ENCODE data around the gene HMX3.

HMX3 gene

DNA sequence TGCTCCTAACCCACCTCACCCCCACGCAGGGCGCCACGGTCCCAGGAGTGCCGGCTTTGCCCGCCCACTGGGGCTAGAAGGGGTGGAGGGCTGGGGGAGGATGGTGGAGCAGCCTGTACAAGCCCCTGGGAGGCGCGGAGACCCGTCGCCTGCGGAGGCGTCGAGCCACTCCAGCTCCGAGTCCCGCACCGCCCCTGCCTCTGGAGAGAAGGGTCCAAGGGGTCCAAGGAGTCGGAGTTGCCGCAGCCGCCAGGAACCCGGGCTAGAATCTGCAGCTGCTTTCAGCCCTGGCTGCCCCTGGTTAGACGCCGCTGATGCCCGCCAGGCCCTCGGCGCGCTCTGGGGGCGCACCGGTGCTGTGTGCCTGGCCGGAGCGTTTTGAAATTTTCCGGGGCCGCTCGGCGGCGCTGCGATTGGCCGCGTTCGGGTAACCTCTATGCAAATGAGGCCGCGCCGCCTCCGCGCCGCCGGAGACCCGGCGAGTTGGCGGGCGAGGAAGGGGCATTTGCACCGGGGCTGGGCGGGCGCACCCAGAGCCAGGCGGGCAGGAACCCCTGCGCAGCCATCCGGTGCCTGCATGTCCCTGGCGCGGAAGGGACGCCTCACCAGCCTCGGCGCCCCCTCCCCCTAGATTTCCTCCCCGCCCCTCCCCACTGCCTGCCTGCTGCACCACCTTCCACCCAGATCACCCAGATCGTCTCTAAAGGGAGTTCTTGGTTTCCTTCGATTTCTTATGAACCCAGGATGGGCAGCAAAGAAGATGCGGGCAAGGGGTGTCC lies 12.1 kb downstream of the HMX3 start, which contains the start of gene HMX2:
Gene HMX2, plus strand, starts transcription at position 502 of the 779 bp plus-strand sequence. Its CDS starts 243 bp downstream, at position 745.
- no peak for DNase-seq (ENCODE audit: low read depth in 3 of 3)

DNA sequence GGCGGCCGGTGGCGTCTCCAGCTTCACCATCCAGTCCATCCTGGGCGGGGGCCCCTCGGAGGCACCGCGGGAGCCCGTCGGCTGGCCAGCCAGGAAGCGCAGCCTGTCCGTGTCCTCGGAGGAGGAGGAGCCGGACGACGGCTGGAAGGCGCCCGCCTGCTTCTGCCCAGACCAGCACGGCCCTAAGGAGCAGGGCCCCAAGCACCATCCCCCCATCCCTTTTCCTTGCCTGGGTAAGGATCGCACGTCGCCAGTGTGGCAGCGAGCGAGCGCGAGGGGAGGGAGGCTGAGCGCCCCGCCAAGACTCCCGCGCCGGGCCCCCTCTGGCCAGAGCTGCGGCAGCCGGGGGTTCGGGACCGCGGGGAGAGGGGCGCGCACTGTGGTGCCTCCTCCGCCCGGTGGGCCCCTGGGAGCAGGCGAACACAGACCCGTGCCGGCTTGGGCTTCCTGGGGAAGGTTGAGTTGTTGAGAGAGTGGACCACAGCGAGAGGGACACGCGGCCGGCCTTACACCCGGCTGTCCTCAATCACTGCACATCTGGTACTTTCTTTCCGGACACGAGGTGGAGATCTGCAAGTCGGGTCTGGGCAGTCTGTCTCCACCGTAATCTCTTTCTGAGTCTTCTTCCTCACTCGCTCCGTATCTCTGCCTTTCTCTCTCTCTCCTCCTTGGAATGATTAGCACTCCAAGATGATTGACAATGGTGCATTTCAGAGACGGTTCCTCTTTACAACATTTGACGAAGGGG lies 12.8 kb downstream of the HMX3 start:
- DNase-seq (ENCODE audit: low read depth in 3 of 3): no peak

DNA sequence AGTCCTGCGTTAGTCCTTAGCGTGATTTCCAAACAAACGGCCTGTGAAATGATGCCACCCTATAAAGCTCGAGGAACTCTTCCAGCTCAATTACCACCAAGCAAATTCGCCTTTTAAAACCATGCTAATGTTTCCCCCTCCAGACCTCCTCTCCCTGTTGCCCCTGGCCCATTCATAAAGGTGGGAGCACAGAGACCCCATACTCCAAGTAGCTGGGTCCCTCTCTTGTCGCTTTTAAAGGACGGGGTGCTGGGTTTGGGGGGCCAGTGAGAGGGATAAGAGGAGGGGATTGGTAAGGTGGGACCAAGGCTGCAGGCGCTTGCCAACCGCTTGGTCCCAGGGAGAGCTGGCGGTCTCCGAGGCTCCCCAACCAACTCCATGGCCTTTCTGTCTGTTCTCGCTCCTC lies 13.4 kb downstream of the HMX3 start:
- no peak for DNase-seq (ENCODE audit: low read depth in 3 of 3)

DNA sequence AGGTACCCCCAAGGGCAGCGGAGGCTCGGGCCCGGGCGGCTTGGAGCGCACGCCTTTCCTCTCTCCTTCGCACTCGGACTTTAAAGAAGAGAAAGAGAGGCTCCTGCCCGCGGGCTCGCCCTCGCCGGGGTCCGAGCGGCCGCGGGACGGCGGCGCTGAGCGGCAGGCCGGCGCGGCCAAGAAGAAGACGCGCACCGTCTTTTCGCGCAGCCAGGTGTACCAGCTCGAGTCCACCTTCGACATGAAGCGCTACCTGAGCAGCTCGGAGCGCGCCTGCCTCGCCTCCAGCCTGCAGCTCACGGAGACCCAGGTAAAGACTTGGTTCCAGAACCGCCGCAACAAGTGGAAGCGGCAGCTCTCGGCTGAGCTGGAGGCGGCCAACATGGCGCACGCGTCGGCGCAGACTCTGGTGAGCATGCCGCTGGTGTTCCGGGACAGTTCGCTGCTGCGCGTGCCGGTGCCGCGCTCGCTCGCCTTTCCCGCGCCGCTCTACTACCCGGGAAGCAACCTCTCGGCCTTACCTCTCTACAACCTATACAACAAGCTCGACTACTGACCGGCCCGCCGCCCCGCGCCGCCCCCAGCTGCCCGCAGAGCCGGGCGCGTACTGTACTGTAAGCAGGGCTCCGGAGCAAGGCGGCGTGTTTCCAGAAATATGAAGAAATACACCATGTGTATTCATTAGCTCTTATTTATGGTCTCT lies 13.9 kb downstream of the HMX3 start:
- DNase-seq (ENCODE audit: low read depth in 3 of 3): no peak

DNA sequence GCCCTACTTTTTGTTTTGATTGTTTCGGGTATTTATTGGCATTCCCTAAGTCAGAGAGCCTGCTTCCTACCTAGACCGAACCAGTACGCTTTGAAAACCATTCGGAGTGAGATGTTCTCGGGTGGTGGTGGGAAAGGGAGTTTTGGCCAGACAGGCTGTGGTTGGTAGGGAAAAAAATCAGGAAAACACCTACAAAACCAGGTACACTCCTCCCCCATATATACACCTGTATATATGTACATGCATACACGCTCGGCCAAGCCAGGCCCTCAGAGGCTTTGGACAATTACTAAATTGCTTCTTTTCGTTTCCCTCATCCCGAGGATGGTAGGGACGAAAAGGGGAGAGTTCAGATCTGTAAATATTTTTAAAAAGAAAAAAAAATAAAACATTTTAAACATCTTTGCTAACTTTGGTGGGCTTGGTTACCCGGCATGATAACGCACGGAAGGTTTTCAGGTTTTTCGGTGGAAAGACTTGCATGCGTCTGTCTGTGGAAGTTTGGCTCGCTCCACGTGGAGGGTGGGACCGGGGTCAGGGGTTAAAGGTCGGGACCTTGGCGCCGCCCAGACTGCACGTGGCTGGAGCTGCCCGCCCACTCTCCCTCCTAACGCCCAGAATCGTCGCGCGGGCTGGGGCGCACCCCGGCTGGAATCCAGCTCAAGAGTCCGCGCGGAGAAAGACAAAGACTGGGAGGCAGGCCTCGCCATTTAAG lies 14.7 kb downstream of the HMX3 start:
- DNase-seq (ENCODE audit: low read depth in 3 of 3): no peak

DNA sequence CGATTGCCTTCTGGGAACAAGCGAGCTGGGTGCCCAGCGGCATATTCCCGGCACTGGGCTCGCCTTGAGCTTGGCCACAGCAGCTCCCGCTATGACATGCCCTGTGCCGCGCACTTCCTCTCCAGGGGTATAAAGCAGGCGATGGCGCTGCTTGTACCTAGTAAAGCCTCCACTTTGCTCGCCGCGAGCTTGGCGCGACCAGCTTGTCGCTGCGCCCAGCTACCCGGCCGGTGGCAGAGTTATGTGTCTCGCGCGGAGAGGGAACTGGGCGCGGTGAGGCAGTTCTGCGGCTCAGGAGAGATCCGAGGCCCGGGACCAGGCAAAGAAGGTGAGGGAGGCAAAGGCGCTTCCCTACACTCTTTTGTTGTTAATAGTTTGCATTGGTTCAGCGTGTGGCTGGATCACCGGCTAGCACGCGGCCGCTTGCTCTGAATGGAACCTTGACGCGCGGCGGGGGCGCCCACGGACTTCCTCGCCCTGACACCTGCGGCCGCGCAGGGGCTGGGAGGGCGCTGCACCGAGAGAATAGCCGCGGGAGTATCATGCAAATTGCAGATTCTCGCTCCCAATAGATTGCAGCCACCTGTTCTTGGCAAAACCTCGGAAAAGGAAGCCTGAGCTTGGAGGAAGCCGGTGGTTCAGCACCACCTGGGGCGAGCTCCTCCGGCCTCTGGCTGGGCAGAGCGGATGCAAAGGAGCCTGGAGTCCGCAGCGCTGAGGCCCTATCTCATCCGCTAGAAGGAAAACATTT lies 15.4 kb downstream of the HMX3 start:
- no peak for DNase-seq (ENCODE audit: low read depth in 3 of 3)

DNA sequence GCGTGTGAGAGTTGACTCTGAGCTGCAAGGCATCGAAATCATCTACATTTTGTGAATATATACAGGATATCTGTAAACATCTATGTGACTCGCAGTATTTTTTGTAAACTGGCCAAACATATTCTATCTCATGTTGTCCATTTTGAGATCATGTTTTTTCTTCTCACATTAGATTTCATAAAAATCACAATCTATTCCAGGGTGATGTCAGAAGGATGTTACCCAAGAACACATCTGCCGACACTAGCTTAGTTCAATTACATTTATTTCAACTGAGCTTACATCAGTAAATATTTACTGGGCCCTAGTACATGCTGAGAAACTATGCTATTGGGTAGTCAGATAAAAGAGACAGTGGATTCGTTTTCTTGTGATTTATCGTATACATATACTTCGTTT lies 16.0 kb downstream of the HMX3 start:
- DNase-seq (ENCODE audit: low read depth in 3 of 3): no peak

DNA sequence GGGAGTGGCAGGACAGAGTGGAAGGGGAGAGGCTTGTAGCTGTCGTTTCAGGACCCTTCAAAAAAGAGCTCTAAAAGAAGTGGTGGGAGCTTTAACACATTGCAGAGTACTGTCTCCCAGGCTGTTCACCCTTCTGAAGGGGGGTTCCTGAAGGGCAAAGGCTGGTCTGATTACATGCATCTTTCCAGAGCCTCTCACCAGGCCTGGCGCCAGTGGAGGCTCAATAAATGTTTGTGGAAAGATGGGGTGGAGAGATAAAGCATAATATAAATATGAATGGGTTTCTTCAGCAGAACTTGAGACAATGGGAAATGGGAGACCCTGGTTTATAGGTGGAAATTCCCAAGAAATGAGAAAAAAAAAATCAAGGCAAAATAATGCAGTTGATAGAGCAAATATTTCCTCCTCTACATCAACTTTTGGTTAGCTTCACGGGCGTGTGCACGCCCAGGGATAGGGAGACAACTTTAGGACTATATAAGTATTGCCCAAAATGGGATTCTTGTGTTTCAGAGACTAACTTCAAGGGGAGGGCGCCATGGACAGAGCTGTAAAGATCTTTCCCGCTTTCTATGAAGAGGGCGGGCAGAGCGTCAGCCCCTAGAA lies 17.8 kb downstream of the HMX3 start:
- DNase-seq (ENCODE audit: low read depth in 3 of 3): no peak

DNA sequence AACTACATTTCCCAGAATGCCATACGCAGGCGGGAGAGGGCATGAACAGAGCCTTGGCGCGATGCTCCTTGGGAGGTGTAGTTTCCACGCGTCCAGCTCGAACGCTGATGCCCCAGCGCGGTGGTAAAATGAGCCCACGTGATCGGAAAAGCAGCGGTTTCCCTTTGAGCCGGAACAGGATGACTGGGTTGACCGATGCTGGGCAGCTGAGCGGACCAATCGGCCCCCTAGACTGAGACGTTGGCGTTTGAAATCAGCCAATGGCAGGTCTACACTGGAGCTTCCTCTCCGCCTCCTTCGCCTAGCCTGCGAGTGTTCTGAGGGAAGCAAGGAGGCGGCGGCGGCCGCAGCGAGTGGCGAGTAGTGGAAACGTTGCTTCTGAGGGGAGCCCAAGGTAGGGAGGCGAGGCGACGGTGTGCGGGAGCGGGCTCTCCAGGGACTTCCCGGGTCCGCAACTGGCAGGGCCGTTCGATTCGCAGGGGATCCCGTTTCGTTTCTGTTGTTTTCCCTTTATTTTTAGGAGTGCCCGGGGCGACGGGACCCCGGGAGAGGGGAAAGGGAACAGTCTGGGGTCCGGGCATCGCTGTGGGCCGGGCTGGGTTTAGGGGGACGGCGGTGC lies 18.4 kb downstream of the HMX3 start, which contains the start of gene BUB3:
Gene BUB3, plus strand, starts transcription at position 311 of the 619 bp plus-strand sequence. CDS start 516 bp downstream, outside the sequence.
- peak; percentile 77 to 93 (median 90) for DNase-seq (ENCODE audit: low read depth in 3 of 3)

DNA sequence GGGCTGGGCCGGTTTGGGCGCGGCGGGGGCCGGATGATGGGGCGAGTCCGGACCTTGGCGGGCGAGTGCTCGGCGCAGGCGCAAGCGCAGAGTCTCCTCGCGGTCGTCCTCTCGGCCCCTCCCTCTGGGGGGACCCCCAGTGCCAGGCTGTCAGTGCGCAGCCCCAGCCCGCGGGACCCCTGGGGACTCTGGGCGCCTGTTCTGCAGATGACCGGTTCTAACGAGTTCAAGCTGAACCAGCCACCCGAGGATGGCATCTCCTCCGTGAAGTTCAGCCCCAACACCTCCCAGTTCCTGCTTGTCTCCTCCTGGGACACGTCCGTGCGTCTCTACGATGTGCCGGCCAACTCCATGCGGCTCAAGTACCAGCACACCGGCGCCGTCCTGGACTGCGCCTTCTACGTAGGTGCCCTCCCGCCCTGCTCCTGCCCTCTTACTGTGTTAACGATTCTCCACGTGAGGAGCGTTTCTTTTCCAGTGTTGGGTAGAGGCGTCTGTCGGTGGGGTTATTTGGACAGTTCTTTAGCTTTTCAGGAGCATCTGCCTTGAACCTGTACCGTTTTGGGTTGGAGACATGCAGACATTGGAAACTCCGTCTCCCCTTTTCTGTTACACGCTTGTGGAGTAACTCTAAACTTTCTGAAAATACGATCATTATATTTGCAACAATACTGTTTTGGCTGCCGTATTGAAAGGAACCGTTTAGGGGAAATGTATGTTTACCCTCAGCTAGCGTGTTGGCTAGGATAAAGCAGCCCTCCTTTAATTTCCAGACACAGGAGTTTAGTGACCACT lies 19.1 kb downstream of the HMX3 start:
- DNase-seq (ENCODE audit: low read depth in 3 of 3): no peak

DNA sequence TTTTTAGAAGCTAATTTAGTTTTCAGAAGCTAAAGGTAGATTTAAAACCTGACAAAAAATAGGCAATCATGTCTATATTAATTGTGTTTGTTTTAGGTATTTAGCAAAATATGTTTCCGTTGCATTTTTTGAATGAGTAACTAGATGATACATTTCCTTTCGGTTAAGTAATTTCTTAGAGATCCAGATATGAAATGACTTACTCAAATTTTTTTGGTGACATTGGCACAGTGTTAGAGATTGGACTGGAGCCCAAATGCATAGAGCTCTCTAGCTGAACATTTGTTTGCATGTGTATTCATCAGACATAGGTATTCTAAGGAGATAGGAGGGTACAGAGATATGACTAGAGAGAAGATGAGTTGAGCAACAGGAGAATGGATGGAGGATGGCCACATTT lies 20.3 kb downstream of the HMX3 start:
- no peak for DNase-seq (ENCODE audit: low read depth in 3 of 3)

DNA sequence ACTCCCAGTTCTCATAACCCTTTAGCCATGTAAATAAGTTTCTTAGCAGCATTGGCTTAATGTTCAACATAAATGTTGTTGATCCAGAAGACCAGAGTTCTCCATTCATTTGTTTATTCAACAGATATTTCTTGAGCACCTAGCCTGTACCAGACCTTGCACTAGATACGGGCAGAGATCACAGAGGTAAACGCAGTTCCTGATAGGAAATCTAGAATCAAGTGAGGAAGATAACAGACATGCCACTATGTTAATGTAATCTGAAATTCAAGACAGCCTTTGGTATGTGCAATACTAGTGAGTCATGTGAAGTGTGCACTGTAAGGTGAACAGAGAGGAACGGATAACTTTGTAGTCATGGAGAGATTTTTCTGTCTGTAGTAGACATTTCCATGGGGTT lies 21.4 kb downstream of the HMX3 start:
- DNase-seq (ENCODE audit: low read depth in 3 of 3): no peak

DNA sequence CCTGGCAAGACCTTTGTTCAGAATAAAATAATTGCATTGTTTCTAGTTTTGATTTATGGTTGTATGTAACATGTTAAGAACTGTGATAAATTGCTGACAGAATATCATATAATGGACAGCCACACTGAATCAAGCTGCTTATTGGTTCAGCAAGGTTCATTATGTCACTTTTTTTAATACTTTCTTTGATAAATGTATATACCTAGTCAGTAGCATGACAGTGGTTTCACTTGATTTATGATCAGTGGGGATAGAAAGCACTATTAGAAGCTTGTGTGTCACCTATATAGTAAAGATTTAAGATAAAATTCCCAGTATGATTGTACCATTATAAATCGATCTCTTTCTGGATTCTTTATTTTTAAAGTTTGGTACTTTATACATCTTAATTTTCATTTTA lies 22.9 kb downstream of the HMX3 start:
- no peak for DNase-seq (ENCODE audit: low read depth in 3 of 3)

DNA sequence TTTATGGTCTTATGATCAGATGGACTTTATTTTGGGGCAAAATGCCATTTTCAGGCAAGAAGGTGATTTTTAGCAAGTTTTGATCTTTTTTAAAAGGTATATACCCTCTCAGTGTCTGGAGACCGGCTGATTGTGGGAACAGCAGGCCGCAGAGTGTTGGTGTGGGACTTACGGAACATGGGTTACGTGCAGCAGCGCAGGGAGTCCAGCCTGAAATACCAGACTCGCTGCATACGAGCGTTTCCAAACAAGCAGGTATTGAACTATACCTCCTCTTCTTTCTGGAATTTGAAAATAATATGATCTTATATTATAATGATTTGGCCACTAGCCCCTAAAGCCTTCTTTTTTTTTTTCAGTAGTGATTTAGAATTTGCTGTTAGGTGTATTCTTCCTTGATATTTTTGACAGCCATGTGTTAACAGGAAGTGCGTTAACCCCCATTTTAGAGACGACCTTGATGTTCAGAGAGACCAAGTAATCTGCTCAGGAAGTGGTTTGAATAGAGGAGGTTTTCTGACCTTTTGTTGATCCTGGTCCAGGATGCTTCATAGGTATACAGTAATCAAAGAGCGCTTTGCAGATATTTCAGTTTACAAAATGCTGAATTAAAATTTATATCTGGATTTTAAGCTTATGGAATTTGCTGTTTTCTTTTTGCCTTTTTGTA lies 24.7 kb downstream of the HMX3 start:
- DNase-seq (ENCODE audit: low read depth in 3 of 3): no peak

DNA sequence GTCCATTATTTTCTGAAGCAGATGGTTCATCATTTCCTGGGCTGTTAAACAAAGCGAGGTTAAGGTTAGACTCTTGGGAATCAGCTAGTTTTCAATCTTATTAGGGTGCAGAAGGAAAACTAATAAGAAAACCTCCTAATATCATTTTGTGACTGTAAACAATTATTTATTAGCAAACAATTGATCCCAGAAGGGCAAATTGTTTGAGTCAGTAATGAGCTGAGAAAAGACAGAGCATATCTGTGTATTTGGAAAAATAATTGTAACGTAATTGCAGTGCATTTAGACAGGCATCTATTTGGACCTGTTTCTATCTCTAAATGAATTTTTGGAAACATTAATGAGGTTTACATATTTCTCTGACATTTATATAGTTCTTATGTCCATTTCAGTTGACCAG lies 28.5 kb downstream of the HMX3 start:
- no peak for DNase-seq (ENCODE audit: low read depth in 3 of 3)

DNA sequence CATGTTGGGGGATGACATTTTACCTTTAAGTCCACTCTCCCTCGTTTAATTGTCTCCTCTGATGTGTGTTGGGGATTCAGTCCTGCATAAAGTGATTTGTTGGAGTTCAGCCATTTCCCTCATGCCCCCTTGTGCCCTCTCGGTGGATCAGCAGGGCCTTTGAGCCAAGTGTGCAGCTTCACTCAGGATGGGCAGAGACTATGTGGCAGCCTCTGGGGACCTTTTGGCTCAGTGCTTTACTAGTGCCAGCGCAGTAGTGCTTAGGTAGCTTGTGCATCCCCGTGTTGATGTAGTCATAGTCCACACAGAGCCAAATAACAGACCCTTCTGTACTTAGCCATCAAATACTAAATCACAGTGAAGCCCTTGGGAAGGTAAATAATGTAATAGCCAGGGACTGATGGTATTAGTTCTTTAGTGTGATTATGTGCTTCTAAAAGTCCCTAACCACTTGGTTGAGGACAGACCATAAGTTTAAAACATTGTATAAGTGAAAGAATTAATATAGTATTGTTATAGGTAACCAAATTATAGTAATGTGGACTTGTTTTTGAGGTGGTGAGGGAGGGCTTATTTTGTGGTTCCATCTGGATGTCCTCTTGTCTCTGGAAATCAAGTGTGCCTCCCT lies 29.8 kb downstream of the HMX3 start:
- no peak for DNase-seq (ENCODE audit: low read depth in 3 of 3)

DNA sequence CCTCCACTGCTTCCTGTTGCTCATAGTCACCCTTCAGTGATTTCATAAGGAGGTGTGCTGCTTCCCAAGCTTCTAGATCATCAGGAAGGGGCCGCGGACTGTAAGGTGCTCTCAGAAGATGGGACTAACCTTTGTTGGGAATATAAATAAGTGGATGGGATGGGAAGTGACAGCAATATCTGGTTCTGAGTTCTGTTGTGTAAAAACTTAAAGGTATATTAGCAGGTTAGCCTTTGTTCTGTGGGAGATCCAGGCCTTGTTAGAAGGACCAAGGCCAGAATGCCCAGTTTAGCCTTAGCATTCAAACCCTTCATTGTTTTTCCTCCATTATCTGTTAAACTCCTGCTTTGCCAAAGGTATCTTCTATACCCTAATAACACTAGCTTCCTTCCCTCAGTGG lies 30.8 kb downstream of the HMX3 start:
- no peak for DNase-seq (ENCODE audit: low read depth in 3 of 3)

DNA sequence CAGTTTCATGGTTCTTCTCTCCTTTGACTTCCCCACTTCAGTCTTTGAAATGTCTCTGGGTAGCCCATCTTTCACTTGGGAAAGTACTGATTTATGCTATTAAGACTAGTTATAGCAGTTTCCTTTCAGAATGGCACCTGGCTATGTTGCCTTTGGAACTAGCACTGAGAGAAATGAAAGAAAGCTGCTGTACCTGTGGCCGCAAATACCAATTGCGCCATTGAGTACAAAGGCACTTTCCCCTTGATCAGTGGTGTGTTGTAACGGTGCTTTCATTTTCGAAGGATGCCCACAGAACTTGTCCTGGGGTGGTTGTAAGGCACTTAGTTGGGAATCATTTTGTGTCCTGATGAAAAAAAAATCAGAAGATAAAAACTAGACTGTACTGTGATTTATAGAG lies 35.2 kb downstream of the HMX3 start:
- DNase-seq (ENCODE audit: low read depth in 3 of 3): no peak
